HEK293 (cell line): Measurements from ENCODE around the gene HSD17B12.

Experiments used
- CTCF ChIA-PET: fragments of 350-600 bp; formaldehyde crosslinking; extraction: SDS; loops from one replicate; lab custom pipeline; 2021; ENCODE audit warnings: antibody characterized with exemption; lab: Yijun Ruan, JAX
- POLR2A ChIA-PET: fragments of 300-600 bp; formaldehyde crosslinking; extraction: SDS; loops from one replicate; lab custom pipeline; 2020; ENCODE audit warnings: antibody characterized with exemption, inconsistent platforms; lab: Yijun Ruan, JAX
- H3K27ac ChIP-seq: fragments of 200-500 bp; sonication (Bioruptor generic); 2 replicates; pipeline ENCODE4 v1.5.1; 2014; ENCODE audit warnings: low read depth, low read length, control low read depth, inconsistent platforms; ENCODE audit errors: extremely low read depth
- H3K36me3 ChIP-seq, 2 experiments: fragments of 200-500 bp in 1 of 2; sonication (Bioruptor generic) in 1 of 2; 1 replicate in 1 of 2; 2 replicates in 1 of 2; pipeline ENCODE4 v1.5.1; 2014 to 2017; ENCODE audit warnings: inconsistent platforms in 2 of 2, low read length in 2 of 2; ENCODE audit not compliant: control insufficient read depth in 2 of 2, insufficient read depth in 1 of 2
- H3K4me1 ChIP-seq: fragments of 200-500 bp; sonication (Bioruptor generic); 2 replicates; pipeline ENCODE4 v1.5.1; 2014; ENCODE audit warnings: mild to moderate bottlenecking, low read length, inconsistent platforms; ENCODE audit not compliant: control insufficient read depth, insufficient read depth
- H3K4me3 ChIP-seq: 2 replicates; pipeline ENCODE4 v1.5.1; 2011; ENCODE audit warnings: low read depth, mild to moderate bottlenecking, control low read depth, low read length, moderate library complexity
- H3K9me3 ChIP-seq: fragments of 200-500 bp; sonication (Bioruptor generic); 2 replicates; pipeline ENCODE4 v1.5.1; 2014; ENCODE audit warnings: low read depth, low read length, inconsistent platforms; ENCODE audit not compliant: control insufficient read depth, insufficient read depth
- GLI2 ChIP-seq: fragments of 450-650 bp; formaldehyde crosslinking; IDR thresholded peaks from 2 replicates; pipeline ENCODE4; 2017; ENCODE audit warnings: missing biosample characterization, missing genetic modification characterization, low read depth, borderline replicate concordance
- GLIS2 ChIP-seq: fragments of 450-650 bp; formaldehyde crosslinking; IDR thresholded peaks from 2 replicates; pipeline ENCODE4 v1.5.1; 2016; ENCODE audit warnings: missing biosample characterization, missing genetic modification characterization
- MEIS1 ChIP-seq: sonication (generic); formaldehyde crosslinking; IDR thresholded peaks from 2 replicates; pipeline ENCODE4 v1.8.1; 2022; ENCODE audit warnings: missing genetic modification reagents, mild to moderate bottlenecking, borderline replicate concordance
- SCRT2 ChIP-seq: fragments of 450-650 bp; formaldehyde crosslinking; IDR thresholded peaks from 2 replicates; pipeline ENCODE4 v1.5.1; 2016; ENCODE audit warnings: missing biosample characterization, missing genetic modification characterization
- YY1 ChIP-seq: fragments of 450-650 bp; formaldehyde crosslinking; IDR thresholded peaks from 2 replicates; pipeline ENCODE4 v1.5.1; 2018; ENCODE audit warnings: missing biosample characterization, missing genetic modification characterization
- ZBTB21 ChIP-seq: fragments of 450-650 bp; formaldehyde crosslinking; IDR thresholded peaks from 2 replicates; pipeline ENCODE4 v1.5.1; 2017; ENCODE audit warnings: missing biosample characterization, missing genetic modification characterization
- ZBTB26 ChIP-seq: fragments of 450-650 bp; formaldehyde crosslinking; optimal IDR thresholded peaks from 2 replicates; pipeline ENCODE3; 2016; ENCODE audit warnings: missing biosample characterization, mild to moderate bottlenecking, missing genetic modification characterization
- ZFP3 ChIP-seq: fragments of 450-650 bp; formaldehyde crosslinking; IDR thresholded peaks from 2 replicates; pipeline ENCODE4 v1.5.1; 2016; ENCODE audit warnings: low read depth, missing biosample characterization, missing genetic modification characterization
- ZNF175 ChIP-seq: fragments of 450-650 bp; formaldehyde crosslinking; IDR thresholded peaks from 2 replicates; pipeline ENCODE4 v1.5.1; 2016; ENCODE audit warnings: missing biosample characterization, missing genetic modification characterization
- ZNF223 ChIP-seq: fragments of 450-650 bp; formaldehyde crosslinking; IDR thresholded peaks from 2 replicates; pipeline ENCODE4 v1.5.1; 2016; ENCODE audit warnings: missing biosample characterization, missing genetic modification characterization
- ZNF549 ChIP-seq: fragments of 450-650 bp; IDR thresholded peaks from 2 replicates; pipeline ENCODE4 v1.5.1; 2018; ENCODE audit warnings: missing biosample characterization, missing genetic modification characterization, mild to moderate bottlenecking, inconsistent platforms, moderate library complexity
- ZNF561 ChIP-seq: fragments of 450-650 bp; IDR thresholded peaks from 2 replicates; pipeline ENCODE4 v1.5.1; 2018; ENCODE audit warnings: missing biosample characterization, missing genetic modification characterization, borderline replicate concordance
- ZSCAN18 ChIP-seq: fragments of 450-650 bp; formaldehyde crosslinking; IDR thresholded peaks from 2 replicates; pipeline ENCODE4 v1.5.1; 2016; ENCODE audit warnings: missing biosample characterization, missing genetic modification characterization
- ZSCAN30 ChIP-seq: fragments of 450-650 bp; IDR thresholded peaks from 2 replicates; pipeline ENCODE4 v1.5.1; 2018; ENCODE audit warnings: missing biosample characterization, mild to moderate bottlenecking, missing genetic modification characterization, moderate library complexity
- TF ChIP-seq, protein P1 (sequence below): fragments of 450-650 bp; formaldehyde crosslinking; IDR thresholded peaks from 2 replicates; pipeline ENCODE4 v1.5.1; 2016; ENCODE audit warnings: missing biosample characterization, missing genetic modification characterization, low read depth
- TF ChIP-seq, protein P2 (sequence below): fragments of 450-650 bp; formaldehyde crosslinking; IDR thresholded peaks from 2 replicates; pipeline ENCODE4 v1.5.1; 2016; ENCODE audit warnings: missing biosample characterization, missing genetic modification characterization
- TF ChIP-seq, protein P3 (sequence below): fragments of 450-650 bp; formaldehyde crosslinking; IDR thresholded peaks from 2 replicates; pipeline ENCODE4 v1.5.1; 2016; ENCODE audit warnings: missing biosample characterization, missing genetic modification characterization, borderline replicate concordance

HSD17B12 gene

DNA sequence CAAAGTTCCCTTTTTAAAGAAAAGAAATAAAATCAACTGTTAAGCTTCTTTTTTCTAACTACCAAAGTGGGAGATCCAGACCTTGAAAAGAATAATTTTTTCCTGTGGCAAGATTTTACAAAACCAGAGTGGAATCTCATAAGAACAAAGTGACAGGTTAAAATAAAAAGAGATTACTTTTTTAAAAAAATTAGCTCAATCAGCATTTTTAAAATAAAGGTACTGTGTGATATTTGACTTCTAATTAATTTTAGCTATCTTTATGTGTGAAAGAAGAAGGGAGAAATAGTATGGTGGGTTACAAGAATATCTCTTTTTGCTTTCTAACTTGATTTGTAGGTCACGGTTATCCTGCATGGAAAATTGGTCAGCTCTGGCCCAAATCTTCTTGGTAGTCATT, 107.3 kb downstream of the HSD17B12 start:
- Histone ChIP-seq H3K4me3 (no peak overlapping the region), H3K27ac (no peak overlapping the region), H3K9me3 (no peaks in the 10 kb centered on the region), H3K36me3 (peaks cover 0 to 3% of the 10 kb centered on the region in 2 experiments; a peak in 2 of 3 replicates), H3K4me1 (no peaks in the 10 kb centered on the region)
- CTCF ChIA-PET, result interaction anchor here (0.8 to 2.6 kb wide), 2 partner anchors 14 to 64 kb away, joined by 3 to 13 read pairs; no protein-coding TSS in a partner anchor
- POLR2A ChIA-PET, result no interaction called here
- TF ChIP-seq GLI2 (no peak), ZNF561 (tag by site-specific recombination) (no peak), GLIS2 (no peak), ZNF223 (tag by site-specific recombination) (no peak), ZNF549 (no peak), MEIS1 (no peak), ZNF175 (tag by site-specific recombination) (no peak), YY1 (tag by site-specific recombination) (no peak), ZSCAN30 (tag by site-specific recombination) (no peak), ZBTB26 (tag by site-specific recombination) (no peak), ZFP3 (no peak), ZBTB21 (tag by site-specific recombination) (no peak)
- TF ChIP-seq, protein P1, sequence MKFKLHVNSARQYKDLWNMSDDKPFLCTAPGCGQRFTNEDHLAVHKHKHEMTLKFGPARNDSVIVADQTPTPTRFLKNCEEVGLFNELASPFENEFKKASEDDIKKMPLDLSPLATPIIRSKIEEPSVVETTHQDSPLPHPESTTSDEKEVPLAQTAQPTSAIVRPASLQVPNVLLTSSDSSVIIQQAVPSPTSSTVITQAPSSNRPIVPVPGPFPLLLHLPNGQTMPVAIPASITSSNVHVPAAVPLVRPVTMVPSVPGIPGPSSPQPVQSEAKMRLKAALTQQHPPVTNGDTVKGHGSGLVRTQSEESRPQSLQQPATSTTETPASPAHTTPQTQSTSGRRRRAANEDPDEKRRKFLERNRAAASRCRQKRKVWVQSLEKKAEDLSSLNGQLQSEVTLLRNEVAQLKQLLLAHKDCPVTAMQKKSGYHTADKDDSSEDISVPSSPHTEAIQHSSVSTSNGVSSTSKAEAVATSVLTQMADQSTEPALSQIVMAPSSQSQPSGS, result no peak
- TF ChIP-seq, protein P2, sequence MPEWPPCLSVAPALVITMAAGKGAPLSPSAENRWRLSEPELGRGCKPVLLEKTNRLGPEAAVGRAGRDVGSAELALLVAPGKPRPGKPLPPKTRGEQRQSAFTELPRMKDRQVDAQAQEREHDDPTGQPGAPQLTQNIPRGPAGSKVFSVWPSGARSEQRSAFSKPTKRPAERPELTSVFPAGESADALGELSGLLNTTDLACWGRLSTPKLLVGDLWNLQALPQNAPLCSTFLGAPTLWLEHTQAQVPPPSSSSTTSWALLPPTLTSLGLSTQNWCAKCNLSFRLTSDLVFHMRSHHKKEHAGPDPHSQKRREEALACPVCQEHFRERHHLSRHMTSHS (tag by site-specific recombination), result no peak

- CTCF ChIA-PET, result interaction anchor here (0.6 to 2.6 kb wide), 2 partner anchors 13 to 63 kb away, joined by 3 to 13 read pairs; no protein-coding TSS in a partner anchor
- POLR2A ChIA-PET, result interaction anchor here (0.7 kb wide), 1 partner anchor 146 kb away, joined by 3 read pairs; no protein-coding TSS in a partner anchor
- TF ChIP-seq, protein P3, sequence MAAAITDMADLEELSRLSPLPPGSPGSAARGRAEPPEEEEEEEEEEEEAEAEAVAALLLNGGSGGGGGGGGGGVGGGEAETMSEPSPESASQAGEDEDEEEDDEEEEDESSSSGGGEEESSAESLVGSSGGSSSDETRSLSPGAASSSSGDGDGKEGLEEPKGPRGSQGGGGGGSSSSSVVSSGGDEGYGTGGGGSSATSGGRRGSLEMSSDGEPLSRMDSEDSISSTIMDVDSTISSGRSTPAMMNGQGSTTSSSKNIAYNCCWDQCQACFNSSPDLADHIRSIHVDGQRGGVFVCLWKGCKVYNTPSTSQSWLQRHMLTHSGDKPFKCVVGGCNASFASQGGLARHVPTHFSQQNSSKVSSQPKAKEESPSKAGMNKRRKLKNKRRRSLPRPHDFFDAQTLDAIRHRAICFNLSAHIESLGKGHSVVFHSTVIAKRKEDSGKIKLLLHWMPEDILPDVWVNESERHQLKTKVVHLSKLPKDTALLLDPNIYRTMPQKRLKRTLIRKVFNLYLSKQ (tag by site-specific recombination), result no peak
- no peak for TF ChIP-seq ZSCAN18 (tag by site-specific recombination)
- peak; percentile 47 for TF ChIP-seq SCRT2 (tag by site-specific recombination)
- TF ChIP-seq ZNF549, result no peak
- Histone ChIP-seq H3K4me3 (no peak overlapping the region), H3K27ac (no peak overlapping the region), H3K36me3 (peaks cover 0 to 3% of the 10 kb centered on the region in 2 experiments; a peak in 2 of 3 replicates), H3K9me3 (no peaks in the 10 kb centered on the region), H3K4me1 (no peaks in the 10 kb centered on the region)
Measured at GRCh38 chr11:43788421-43788820, 107.9 kb downstream of the HSD17B12 start.
